GM23248 (cell line): ENCODE results near the gene LRRC1.

ENCODE experiments used
- EZH2 ChIP-seq: fragments of 200-600 bp; sonication (generic); IDR thresholded peaks from 2 replicates; pipeline ENCODE4 v1.6.1; 2018; ENCODE audit warnings: antibody characterized with exemption, mild to moderate bottlenecking; ENCODE audit not compliant: insufficient read depth, poor library complexity, severe bottlenecking
- EZH2phosphoT487 ChIP-seq: fragments of 200-600 bp; sonication (generic); IDR thresholded peaks from 2 replicates; pipeline ENCODE4 v1.6.1; 2018; ENCODE audit warnings: antibody characterized with exemption, moderate library complexity, mild to moderate bottlenecking, low read depth; ENCODE audit not compliant: insufficient read depth

- TF ChIP-seq EZH2 (no peak), EZH2phosphoT487 (no peak)
These were observed 33.4 kb downstream of the LRRC1 start for GRCh38 chr6:53828215-53828614.
